SU-DHL-6 (cell line): ENCODE measurements around the gene ZSWIM1.

ENCODE experiments used
- CTCF ChIP-seq: fragments of 200-600 bp; sonication (generic); IDR thresholded peaks from one replicate; pipeline ENCODE4 v1.5.1; 2017; ENCODE audit warnings: antibody characterized with exemption, mild to moderate bottlenecking, low read length, moderate library complexity; ENCODE audit not compliant: insufficient read depth, poor library complexity, severe bottlenecking
- EZH2phosphoT487 ChIP-seq: fragments of 200-600 bp; sonication (generic), shearing (Covaris generic); conservative IDR thresholded peaks from 2 replicates; pipeline ENCODE4 v1.6.1; 2018; ENCODE audit warnings: mild to moderate bottlenecking, antibody characterized with exemption, low read length, moderate library complexity, mixed read lengths

DNA sequence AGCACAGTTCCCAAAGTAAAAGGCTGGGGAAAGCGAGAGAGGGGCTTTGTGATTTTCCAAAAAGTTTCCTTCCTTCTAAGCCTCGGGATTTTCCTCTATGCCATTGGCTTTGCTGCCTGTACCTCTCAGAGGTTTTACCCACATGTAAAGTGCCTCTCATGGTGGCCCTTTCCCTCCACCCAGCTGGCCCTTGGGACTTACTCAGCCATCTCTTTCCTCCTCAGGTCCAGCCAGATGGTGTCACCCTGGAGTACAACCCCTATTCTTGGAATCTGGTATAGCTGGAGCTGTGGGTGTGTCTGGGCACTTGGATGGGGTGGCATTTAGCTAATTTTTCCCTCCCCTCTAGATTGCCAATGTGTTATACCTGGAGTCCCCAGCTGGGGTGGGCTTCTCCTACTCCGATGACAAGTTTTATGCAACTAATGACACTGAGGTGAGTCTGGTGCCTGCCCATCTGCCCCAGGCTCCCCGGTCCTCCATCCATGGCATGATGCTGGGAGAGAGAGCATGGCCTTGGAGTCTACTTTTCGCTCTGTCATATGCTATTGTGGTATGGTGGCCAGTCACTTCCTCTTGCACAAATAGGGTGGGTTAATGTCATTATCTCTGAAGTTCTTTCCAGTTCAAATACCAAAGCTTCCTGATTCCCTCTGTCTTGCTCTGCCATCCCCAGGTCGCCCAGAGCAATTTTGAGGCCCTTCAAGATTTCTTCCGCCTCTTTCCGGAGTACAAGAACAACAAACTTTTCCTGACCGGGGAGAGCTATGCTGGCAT is 11.2 kb downstream of the ZSWIM1 start:
- TF ChIP-seq CTCF (no peak), EZH2phosphoT487 (no peak)
